GM10266 (cell line): ENCODE measurements around the gene DNAH8.

Experiments
- DNase-seq: peaks from one replicate; pipeline ENCODE4 v3.0.0; 2012; ENCODE audit errors: extremely low spot score
- TF ChIP-seq, protein P1 (sequence below): IDR thresholded peaks from 2 replicates; pipeline ENCODE4 v1.5.1; 2012; ENCODE audit warnings: mild to moderate bottlenecking, low read depth; ENCODE audit not compliant: control insufficient read depth, insufficient read depth; ENCODE audit errors: missing control alignments

The DNAH8 gene

DNA sequence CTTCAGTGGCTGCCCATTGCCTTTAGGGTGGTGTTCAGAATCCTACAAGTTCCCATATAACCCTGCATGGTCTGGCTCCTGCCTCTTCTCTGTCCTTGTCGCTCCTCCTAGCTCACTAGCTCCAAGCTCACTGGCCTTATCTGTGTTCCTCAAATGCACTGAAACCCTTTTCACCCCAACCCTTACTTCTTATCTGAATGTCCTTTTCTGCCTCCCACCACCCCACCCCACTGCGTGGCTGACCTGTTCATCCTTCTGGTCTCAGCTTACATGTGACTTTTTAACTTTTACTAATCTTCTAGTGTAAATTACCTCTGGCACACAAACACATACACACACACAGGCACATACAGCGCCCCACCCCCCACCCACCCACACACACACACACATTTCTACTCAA, 292.5 kb downstream of the DNAH8 start:
- no peak for DNase-seq
- TF ChIP-seq, protein P1, sequence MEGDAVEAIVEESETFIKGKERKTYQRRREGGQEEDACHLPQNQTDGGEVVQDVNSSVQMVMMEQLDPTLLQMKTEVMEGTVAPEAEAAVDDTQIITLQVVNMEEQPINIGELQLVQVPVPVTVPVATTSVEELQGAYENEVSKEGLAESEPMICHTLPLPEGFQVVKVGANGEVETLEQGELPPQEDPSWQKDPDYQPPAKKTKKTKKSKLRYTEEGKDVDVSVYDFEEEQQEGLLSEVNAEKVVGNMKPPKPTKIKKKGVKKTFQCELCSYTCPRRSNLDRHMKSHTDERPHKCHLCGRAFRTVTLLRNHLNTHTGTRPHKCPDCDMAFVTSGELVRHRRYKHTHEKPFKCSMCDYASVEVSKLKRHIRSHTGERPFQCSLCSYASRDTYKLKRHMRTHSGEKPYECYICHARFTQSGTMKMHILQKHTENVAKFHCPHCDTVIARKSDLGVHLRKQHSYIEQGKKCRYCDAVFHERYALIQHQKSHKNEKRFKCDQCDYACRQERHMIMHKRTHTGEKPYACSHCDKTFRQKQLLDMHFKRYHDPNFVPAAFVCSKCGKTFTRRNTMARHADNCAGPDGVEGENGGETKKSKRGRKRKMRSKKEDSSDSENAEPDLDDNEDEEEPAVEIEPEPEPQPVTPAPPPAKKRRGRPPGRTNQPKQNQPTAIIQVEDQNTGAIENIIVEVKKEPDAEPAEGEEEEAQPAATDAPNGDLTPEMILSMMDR = no peak

DNA sequence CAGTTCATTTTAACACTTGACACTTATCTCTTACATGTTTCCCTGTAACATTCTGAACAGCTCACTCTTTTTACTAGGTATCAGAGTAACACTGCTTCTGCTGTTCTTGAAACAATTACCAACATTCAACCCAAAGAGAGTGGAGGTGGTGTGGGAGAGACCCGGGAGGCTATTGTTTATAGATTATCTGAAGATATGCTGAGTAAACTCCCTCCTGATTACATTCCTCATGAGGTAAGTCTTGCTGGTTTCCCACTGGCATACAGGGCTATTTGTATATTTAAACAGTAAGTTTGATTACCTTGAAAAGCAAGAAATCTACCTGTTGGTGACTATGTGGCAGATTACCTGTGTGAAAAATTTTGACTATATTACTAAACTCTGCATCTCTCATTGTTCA, 293.6 kb downstream of the DNAH8 start:
- TF ChIP-seq, protein P1 = no peak

DNA sequence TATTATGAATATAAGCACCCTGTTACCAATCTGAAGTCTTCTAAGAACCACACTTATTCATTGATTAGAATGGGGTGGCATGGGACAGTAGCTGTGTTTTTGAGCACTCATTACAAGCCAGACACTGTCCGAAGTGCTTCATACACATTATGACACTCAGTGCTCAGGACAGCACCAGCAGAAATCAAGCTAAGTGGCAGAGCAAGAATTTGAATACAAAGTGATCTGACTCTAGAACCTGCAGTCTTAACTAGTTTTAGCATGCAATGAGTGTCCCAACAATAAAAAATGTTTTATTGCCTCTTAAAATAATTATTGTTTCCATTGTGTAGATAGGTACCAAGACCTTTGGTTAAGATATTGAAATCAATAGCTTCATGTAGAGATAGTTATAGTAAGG, 294.4 kb downstream of the DNAH8 start:
- no peak for DNase-seq
- TF ChIP-seq, protein P1 = no peak

More for the DNA sequence above, 293.6 kb downstream of the DNAH8 start:
- DNase-seq = no peak

GRCh38 chr6:39016839-39017546, 301.9 kb downstream of the DNAH8 start:
- TF ChIP-seq, protein P1 = no peak
- no peak for DNase-seq

DNA sequence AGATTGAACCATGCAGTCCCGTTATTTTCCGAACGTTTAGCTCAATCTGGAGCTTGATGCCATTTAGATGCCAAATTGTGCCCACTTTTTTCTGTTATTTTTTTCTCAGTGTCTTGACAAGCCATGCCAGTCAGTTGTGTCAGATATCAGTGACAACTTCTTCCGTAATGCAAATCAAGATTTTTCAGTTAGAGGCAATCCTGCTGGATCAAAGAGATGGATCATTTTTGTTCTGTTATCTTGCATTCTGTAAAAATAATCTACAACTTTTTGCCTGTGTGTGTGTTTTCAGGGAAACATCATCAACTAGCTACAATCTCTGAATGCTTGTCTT, 302.4 kb downstream of the DNAH8 start:
- DNase-seq = no peak
- TF ChIP-seq, protein P1 = no peak

DNA sequence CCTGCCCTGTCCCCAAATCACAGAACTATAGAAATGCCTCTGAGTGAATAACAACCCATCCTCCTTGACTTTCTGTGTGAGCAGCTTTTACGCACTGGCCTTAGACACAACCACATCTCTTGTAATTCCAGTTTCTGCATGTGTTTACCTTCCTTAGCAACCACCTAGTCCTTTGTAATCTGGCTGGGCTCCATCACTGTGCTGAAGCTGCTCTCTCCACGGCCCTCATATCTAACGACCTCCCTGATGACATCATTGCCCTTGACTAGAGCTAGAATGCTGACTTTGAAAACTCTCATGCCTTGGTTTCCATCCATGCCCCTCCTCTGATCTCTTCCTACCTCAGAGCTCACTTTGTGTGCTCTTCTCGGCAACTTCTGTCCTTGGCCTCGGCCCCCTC, 303.0 kb downstream of the DNAH8 start:
- TF ChIP-seq, protein P1 = no peak
- no peak for DNase-seq

DNA sequence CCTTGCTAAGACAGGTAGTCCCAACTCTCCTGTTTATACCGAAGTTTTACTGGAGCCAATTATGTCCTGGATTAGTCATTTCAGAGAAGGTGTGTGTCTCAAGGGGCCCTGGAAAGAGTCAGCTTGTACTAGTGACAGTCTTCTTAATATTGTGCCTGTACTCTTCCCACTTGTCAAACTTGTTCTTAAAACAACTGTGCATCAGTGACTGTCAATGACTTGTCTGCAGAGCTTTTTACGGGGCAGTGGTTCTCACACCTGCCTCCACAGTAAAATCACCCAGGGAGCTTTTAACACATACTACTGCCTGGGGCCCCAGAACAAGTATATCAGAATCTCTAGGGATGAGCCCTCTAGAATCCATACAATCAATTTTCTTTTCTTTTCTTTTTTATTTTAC, 305.0 kb downstream of the DNAH8 start:
- TF ChIP-seq, protein P1 = no peak
- DNase-seq = no peak
